DND-41 (cell line): Measurements from ENCODE around the gene QPCT.

Experiments
- ATAC-seq: fragments of 200-7000 bp; cut with Tn5 transposase; 3 replicates; pipeline ENCODE4 v1.9.1; 2021; ENCODE audit warnings: low read depth; ENCODE audit not compliant: insufficient read depth
- DNase-seq: peaks from one replicate; pipeline ENCODE4 v3.0.0-alpha.2; 2020
- H2AFZ ChIP-seq: 2 replicates; pipeline ENCODE4 v1.6.0; 2012; ENCODE audit warnings: low read depth, low read length
- H3K27ac ChIP-seq: 2 replicates; pipeline ENCODE4 v1.5.1; 2012; ENCODE audit warnings: low read length, inconsistent platforms
- H3K27me3 ChIP-seq: fragments of 200-600 bp; sonication (generic); 2 replicates; pipeline ENCODE4 v1.6.0; 2012; ENCODE audit warnings: low read length, mild to moderate bottlenecking, inconsistent platforms; ENCODE audit not compliant: insufficient read depth, poor library complexity
- H3K36me3 ChIP-seq: 2 replicates; pipeline ENCODE4 v1.5.1; 2012; ENCODE audit warnings: low read length, inconsistent platforms; ENCODE audit not compliant: insufficient read depth
- H3K4me1 ChIP-seq: 2 replicates; pipeline ENCODE4 v1.5.1; 2012; ENCODE audit warnings: mild to moderate bottlenecking, low read length; ENCODE audit not compliant: insufficient read depth
- H3K4me2 ChIP-seq: 2 replicates; pipeline ENCODE4 v1.6.0; 2012; ENCODE audit warnings: mild to moderate bottlenecking, moderate library complexity, low read length, inconsistent platforms; ENCODE audit not compliant: insufficient read depth
- H3K4me3 ChIP-seq, 2 experiments: fragments of 200-600 bp in 1 of 2; shearing (Covaris generic) in 1 of 2; 2 replicates each; pipeline ENCODE4 v1.5.1; 2012 to 2016; ENCODE audit warnings: inconsistent platforms in 2 of 2, low read length in 2 of 2, mild to moderate bottlenecking in 2 of 2, low read depth in 1 of 2, moderate library complexity in 1 of 2
- H3K79me2 ChIP-seq: 2 replicates; pipeline ENCODE4 v1.6.0; 2012; ENCODE audit warnings: low read length, inconsistent platforms; ENCODE audit not compliant: insufficient read depth
- H3K9ac ChIP-seq: 2 replicates; pipeline ENCODE4 v1.6.0; 2012; ENCODE audit warnings: low read depth, mild to moderate bottlenecking, inconsistent platforms, low read length, moderate library complexity
- H3K9me3 ChIP-seq: 2 replicates; pipeline ENCODE4 v1.5.1; 2012; ENCODE audit warnings: low read length, moderate library complexity, mild to moderate bottlenecking, inconsistent platforms; ENCODE audit not compliant: insufficient read depth, severe bottlenecking
- H4K20me1 ChIP-seq: 2 replicates; pipeline ENCODE4 v1.6.0; 2012; ENCODE audit warnings: low read length; ENCODE audit not compliant: insufficient read depth
- CTCF ChIP-seq: IDR thresholded peaks from 2 replicates; pipeline ENCODE4 v1.5.1; 2012; ENCODE audit warnings: borderline replicate concordance, low read length, moderate library complexity, mild to moderate bottlenecking; ENCODE audit not compliant: poor library complexity, severe bottlenecking; ENCODE audit errors: extremely low read depth
- EZH2 ChIP-seq: IDR thresholded peaks from 3 replicates; pipeline ENCODE4 v1.6.1; 2012; ENCODE audit warnings: borderline replicate concordance, low read depth, mild to moderate bottlenecking, moderate library complexity, low read length, inconsistent platforms; ENCODE audit not compliant: severe bottlenecking

QPCT gene

GRCh38 chr2:37394796-37395555, 50.5 kb downstream of the QPCT start:
- Histone ChIP-seq H4K20me1 (no peaks in the 10 kb centered on the region), H3K27me3 (peaks cover 4% of the 10 kb centered on the region), H3K27ac (no peak overlapping the region), H3K4me3 (no peak overlapping the region), H3K4me2 (no peak overlapping the region), H3K9me3 (no peaks in the 10 kb centered on the region), H3K36me3 (no peaks in the 10 kb centered on the region), H2AFZ (no peak overlapping the region), H3K79me2 (no peaks in the 10 kb centered on the region), H3K9ac (no peak overlapping the region), H3K4me1 (peaks cover 3% of the 10 kb centered on the region)
- no peak for DNase-seq
- ATAC-seq, result no peak
- no peak for TF ChIP-seq EZH2
- TF ChIP-seq CTCF, result no peak

- Histone ChIP-seq H3K79me2 (no peaks in the 10 kb centered on the region), H3K4me3 (no peak overlapping the region), H3K27me3 (peaks cover 4% of the 10 kb centered on the region), H3K4me1 (no peaks in the 10 kb centered on the region), H4K20me1 (no peaks in the 10 kb centered on the region), H3K4me2 (no peak overlapping the region), H3K27ac (no peak overlapping the region), H3K36me3 (no peaks in the 10 kb centered on the region), H3K9ac (no peak overlapping the region), H3K9me3 (no peaks in the 10 kb centered on the region), H2AFZ (no peak overlapping the region)
- ATAC-seq (no peak), DNase-seq (no peak)
- no peak for TF ChIP-seq CTCF
- TF ChIP-seq EZH2, result no peak
Observed at GRCh38 chr2:37396890-37397565, 52.6 kb downstream of the QPCT start.

GRCh38 chr2:37398990-37399389, 54.6 kb downstream of the QPCT start:
- Histone ChIP-seq H3K79me2 (no peaks in the 10 kb centered on the region), H3K4me2 (no peak overlapping the region), H3K9me3 (no peaks in the 10 kb centered on the region), H4K20me1 (no peaks in the 10 kb centered on the region), H3K4me3 (no peak overlapping the region), H3K36me3 (no peaks in the 10 kb centered on the region), H3K27me3 (peaks cover 4% of the 10 kb centered on the region), H3K27ac (no peak overlapping the region), H3K4me1 (no peaks in the 10 kb centered on the region), H2AFZ (no peak overlapping the region), H3K9ac (no peak overlapping the region)
- no peak for DNase-seq
- ATAC-seq, result no peak
- TF ChIP-seq EZH2 (no peak), CTCF (no peak)
